ENCODE results near the gene NPIPA2. TPM values are rescaled to one million over a fixed set of nuclear protein-coding genes. Genes with fewer than 3 reads are reported as not detected.
"Not testable (repeated sequence)": the region's sequence is repeated elsewhere in the genome, so short reads cannot be mapped to it uniquely, and the experiment has no call there.

Gene NPIPA2
- total RNA-seq = 1 to 10 TPM; 1.9 to 3.2 (median 2.4) TPM
- total RNA-seq (2013) = 1.1 TPM
- total RNA-seq = 0 to 0.17 (median 0) reads per million in 29 experiments

DNA sequence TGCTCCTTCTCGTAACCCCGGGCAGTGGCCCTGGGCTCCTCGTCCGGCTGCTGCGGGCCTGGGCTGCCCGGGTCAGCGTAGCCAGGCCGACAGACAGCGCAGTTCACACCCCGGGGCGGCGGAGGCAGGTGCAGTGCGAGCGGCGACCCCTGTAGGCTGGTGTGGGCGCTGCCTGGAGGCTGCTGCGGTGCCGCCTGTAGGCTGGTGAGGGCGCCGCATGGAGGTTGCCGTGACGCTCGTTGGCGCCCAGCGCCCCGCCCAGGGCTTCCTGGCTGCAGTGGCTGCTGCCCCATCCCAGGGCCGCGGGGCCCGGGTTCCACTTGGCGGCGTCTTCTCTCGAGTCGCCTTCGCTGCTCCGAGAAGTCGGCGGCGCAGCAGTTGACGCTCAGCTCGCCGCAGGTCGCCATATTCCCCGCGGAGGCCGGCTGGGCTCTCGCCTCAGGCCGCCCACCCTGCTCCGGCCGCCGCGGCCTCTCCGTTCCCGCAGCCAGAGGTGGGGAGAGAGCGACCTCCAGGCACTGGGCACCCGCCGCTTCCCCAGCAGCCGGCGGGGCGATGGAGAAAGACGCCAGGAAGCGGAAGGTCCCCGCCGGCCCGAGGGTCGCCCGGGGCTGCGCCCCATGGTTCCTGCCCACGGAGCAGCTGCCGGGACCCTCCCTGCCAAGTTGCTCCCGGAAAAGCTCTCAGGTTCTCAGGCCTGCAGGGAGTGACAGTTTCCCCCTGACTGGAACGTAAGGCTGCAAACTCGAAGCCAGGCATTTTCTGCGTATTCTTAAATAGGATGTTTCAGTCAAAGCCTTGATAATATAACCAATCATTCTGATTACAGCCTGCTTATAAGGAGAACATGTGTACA, at the start of gene NPIPA2:
Gene NPIPA2 (plus strand): TSS at position 261 of the 856 bp plus-strand sequence. CDS start 5,533 bp downstream, outside the sequence.
- H3K4me3 ChIP-seq (ENCODE audit: control insufficient read depth in 1 of 2, extremely low read depth in 1 of 2, low read length in 1 of 2); H3K4me3 Mint-ChIP-seq; H3K27me3 Mint-ChIP-seq; H3K27ac Mint-ChIP-seq; CTCF ChIA-PET; H3K9me3 ChIP-seq; H3K36me3 Mint-ChIP-seq; H3K4me1 ChIP-seq (ENCODE audit: control insufficient read depth in 1 of 2, extremely low read depth in 1 of 2, insufficient read depth in 2 of 2, low read length in 2 of 2); H3K27me3 ChIP-seq (replicated peaks in 1 of 2; ENCODE audit: control insufficient read depth in 2 of 2, extremely low read depth in 1 of 2, insufficient read depth in 2 of 2, low read length in 1 of 2); H3K9me3 Mint-ChIP-seq; H3K27ac ChIP-seq (ENCODE audit: low read length); H3K4me1 Mint-ChIP-seq; H3K36me3 ChIP-seq (ENCODE audit: control insufficient read depth in 2 of 2, extremely low read depth in 1 of 2, insufficient read depth in 1 of 2, low read length in 1 of 2); DNase-seq; POLR2A ChIA-PET: not testable (repeated sequence)
- no CpG with 5 or more reads among the region's 73 CpGs for WGBS (ENCODE audit: insufficient coverage)
- peak; percentile 99 to 100 (median 100) for ATAC-seq (replicated peaks in 1 of 4)

DNA sequence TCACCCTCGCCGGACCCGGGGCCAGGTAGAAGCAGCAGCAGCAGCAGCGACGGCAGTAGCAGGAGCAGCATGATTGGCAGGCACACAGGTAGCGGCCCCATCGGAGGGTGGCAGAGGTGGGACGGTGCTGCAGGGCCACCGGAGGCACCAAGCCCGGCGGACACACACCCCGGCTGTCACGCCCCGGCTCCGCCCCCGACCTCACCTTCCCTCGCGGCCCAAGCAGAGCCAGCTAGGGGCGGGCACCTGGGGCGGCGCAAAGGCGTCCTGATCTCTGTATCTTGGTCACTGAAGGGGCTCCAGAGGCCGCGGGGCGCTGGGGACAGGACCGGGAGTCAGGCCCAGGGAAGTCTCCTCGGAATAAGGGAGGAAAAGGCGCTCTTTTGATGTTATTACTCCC, 48.2 kb upstream of the NPIPA2 start, which contains the start of gene PLA2G10:
Gene PLA2G10 (minus strand): TSS at position 180 of the 400 bp plus-strand sequence. CDS start 79 bp downstream, at position 101.
- H3K27ac Mint-ChIP-seq; H3K4me1 Mint-ChIP-seq; ATAC-seq (replicated peaks in 1 of 4); H3K9me3 Mint-ChIP-seq; H3K4me3 ChIP-seq (ENCODE audit: control insufficient read depth in 1 of 2, extremely low read depth in 1 of 2, low read length in 1 of 2); H3K4me3 Mint-ChIP-seq; H3K27me3 Mint-ChIP-seq; H3K4me1 ChIP-seq (ENCODE audit: control insufficient read depth in 1 of 2, extremely low read depth in 1 of 2, insufficient read depth in 2 of 2, low read length in 2 of 2); H3K9me3 ChIP-seq; POLR2A ChIA-PET; H3K27ac ChIP-seq (ENCODE audit: low read length); H3K36me3 Mint-ChIP-seq; CTCF ChIA-PET; H3K36me3 ChIP-seq (ENCODE audit: control insufficient read depth in 2 of 2, extremely low read depth in 1 of 2, insufficient read depth in 1 of 2, low read length in 1 of 2); H3K27me3 ChIP-seq (replicated peaks in 1 of 2; ENCODE audit: control insufficient read depth in 2 of 2, extremely low read depth in 1 of 2, insufficient read depth in 2 of 2, low read length in 1 of 2); DNase-seq: not testable (repeated sequence)
- no CpG with 5 or more reads among the region's 28 CpGs for WGBS (ENCODE audit: insufficient coverage)

DNA sequence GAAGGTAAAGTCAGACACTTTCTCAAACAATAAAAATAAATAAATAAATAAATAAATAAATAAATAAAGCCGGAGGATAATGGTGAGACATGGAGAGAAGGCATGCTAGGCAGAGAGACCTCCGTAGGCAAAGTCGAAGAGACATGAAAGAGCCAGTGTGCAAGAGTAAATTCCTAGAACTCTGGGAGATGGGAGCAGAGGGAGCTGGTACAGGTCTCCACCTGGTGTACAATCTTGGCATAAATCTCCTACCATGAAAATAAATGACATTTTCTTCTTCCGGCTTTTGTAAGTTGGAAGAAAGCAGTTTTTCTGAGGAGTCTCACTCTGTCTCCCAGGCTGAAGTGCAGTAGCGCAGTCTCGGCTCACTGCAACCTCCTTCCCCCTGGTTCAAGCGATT, 40.5 kb upstream of the NPIPA2 start:
- H3K9me3 ChIP-seq; H3K4me3 ChIP-seq (ENCODE audit: control insufficient read depth in 1 of 2, extremely low read depth in 1 of 2, low read length in 1 of 2); H3K27ac ChIP-seq (ENCODE audit: low read length); POLR2A ChIA-PET; H3K27ac Mint-ChIP-seq; H3K9me3 Mint-ChIP-seq; H3K4me1 ChIP-seq (ENCODE audit: control insufficient read depth in 1 of 2, extremely low read depth in 1 of 2, insufficient read depth in 2 of 2, low read length in 2 of 2); H3K4me1 Mint-ChIP-seq; ATAC-seq (replicated peaks in 1 of 4); H3K27me3 ChIP-seq (replicated peaks in 1 of 2; ENCODE audit: control insufficient read depth in 2 of 2, extremely low read depth in 1 of 2, insufficient read depth in 2 of 2, low read length in 1 of 2); H3K36me3 ChIP-seq (ENCODE audit: control insufficient read depth in 2 of 2, extremely low read depth in 1 of 2, insufficient read depth in 1 of 2, low read length in 1 of 2); H3K27me3 Mint-ChIP-seq; DNase-seq; H3K4me3 Mint-ChIP-seq; CTCF ChIA-PET; H3K36me3 Mint-ChIP-seq: not testable (repeated sequence)
- WGBS (ENCODE audit: insufficient coverage) = no CpG with 5 or more reads among the region's 7 CpGs

DNA sequence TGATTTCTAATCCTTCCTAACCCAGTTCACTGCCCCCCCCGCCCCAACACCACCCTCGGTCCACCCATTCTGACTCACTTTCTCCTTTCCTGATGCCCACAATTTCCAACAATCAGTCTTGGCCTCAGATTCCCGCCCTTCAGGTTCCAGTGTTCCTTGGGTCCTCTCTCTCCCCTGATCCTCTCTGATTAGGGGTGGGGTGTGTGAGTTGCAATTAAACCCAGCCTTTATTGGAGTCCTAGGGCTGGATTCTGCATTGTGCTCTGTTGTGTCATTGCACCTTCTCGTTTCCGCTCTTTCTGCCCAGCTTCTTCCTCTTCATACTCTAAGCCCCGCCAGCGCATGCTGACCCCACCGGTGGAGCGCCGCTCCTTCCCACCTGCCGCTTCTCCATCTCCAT, 39.7 kb upstream of the NPIPA2 start:
- H3K27me3 Mint-ChIP-seq; H3K4me3 ChIP-seq (ENCODE audit: control insufficient read depth in 1 of 2, extremely low read depth in 1 of 2, low read length in 1 of 2); H3K27ac ChIP-seq (ENCODE audit: low read length); DNase-seq; CTCF ChIA-PET; H3K36me3 ChIP-seq (ENCODE audit: control insufficient read depth in 2 of 2, extremely low read depth in 1 of 2, insufficient read depth in 1 of 2, low read length in 1 of 2); H3K27ac Mint-ChIP-seq; H3K27me3 ChIP-seq (replicated peaks in 1 of 2; ENCODE audit: control insufficient read depth in 2 of 2, extremely low read depth in 1 of 2, insufficient read depth in 2 of 2, low read length in 1 of 2); H3K36me3 Mint-ChIP-seq; H3K4me3 Mint-ChIP-seq; H3K9me3 ChIP-seq; POLR2A ChIA-PET; H3K4me1 ChIP-seq (ENCODE audit: control insufficient read depth in 1 of 2, extremely low read depth in 1 of 2, insufficient read depth in 2 of 2, low read length in 2 of 2); H3K4me1 Mint-ChIP-seq; H3K9me3 Mint-ChIP-seq: not testable (repeated sequence)
- WGBS (ENCODE audit: insufficient coverage) = no CpG with 5 or more reads among the region's 11 CpGs
- ATAC-seq (replicated peaks in 1 of 4) = peak in 1 of 4 experiments; percentile 1

DNA sequence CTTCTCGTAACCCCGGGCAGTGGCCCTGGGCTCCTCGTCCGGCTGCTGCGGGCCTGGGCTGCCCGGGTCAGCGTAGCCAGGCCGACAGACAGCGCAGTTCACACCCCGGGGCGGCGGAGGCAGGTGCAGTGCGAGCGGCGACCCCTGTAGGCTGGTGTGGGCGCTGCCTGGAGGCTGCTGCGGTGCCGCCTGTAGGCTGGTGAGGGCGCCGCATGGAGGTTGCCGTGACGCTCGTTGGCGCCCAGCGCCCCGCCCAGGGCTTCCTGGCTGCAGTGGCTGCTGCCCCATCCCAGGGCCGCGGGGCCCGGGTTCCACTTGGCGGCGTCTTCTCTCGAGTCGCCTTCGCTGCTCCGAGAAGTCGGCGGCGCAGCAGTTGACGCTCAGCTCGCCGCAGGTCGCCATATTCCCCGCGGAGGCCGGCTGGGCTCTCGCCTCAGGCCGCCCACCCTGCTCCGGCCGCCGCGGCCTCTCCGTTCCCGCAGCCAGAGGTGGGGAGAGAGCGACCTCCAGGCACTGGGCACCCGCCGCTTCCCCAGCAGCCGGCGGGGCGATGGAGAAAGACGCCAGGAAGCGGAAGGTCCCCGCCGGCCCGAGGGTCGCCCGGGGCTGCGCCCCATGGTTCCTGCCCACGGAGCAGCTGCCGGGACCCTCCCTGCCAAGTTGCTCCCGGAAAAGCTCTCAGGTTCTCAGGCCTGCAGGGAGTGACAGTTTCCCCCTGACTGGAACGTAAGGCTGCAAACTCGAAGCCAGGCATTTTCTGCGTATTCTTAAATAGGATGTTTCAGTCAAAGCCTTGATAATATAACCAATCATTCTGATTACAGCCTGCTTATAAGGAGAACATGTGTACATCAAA, 38.9 kb upstream of the NPIPA2 start, which contains the start of gene NPIPA3:
Gene NPIPA3 (plus strand): TSS at position 256 of the 856 bp plus-strand sequence. CDS start 5,533 bp downstream, outside the sequence.
- H3K4me1 Mint-ChIP-seq; H3K36me3 Mint-ChIP-seq; H3K9me3 Mint-ChIP-seq; H3K9me3 ChIP-seq; H3K4me3 ChIP-seq (ENCODE audit: control insufficient read depth in 1 of 2, extremely low read depth in 1 of 2, low read length in 1 of 2); H3K27me3 ChIP-seq (replicated peaks in 1 of 2; ENCODE audit: control insufficient read depth in 2 of 2, extremely low read depth in 1 of 2, insufficient read depth in 2 of 2, low read length in 1 of 2); POLR2A ChIA-PET; CTCF ChIA-PET; H3K36me3 ChIP-seq (ENCODE audit: control insufficient read depth in 2 of 2, extremely low read depth in 1 of 2, insufficient read depth in 1 of 2, low read length in 1 of 2); H3K27ac ChIP-seq (ENCODE audit: low read length); H3K27me3 Mint-ChIP-seq; H3K4me1 ChIP-seq (ENCODE audit: control insufficient read depth in 1 of 2, extremely low read depth in 1 of 2, insufficient read depth in 2 of 2, low read length in 2 of 2); H3K4me3 Mint-ChIP-seq; DNase-seq; H3K27ac Mint-ChIP-seq: not testable (repeated sequence)
- ATAC-seq (replicated peaks in 1 of 4) = peak; percentile 100
- no CpG with 5 or more reads among the region's 73 CpGs for WGBS (ENCODE audit: insufficient coverage)

DNA sequence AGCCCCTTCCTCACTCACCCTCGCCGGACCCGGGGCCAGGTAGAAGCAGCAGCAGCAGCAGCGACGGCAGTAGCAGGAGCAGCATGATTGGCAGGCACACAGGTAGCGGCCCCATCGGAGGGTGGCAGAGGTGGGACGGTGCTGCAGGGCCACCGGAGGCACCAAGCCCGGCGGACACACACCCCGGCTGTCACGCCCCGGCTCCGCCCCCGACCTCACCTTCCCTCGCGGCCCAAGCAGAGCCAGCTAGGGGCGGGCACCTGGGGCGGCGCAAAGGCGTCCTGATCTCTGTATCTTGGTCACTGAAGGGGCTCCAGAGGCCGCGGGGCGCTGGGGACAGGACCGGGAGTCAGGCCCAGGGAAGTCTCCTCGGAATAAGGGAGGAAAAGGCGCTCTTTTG, 9.1 kb upstream of the NPIPA2 start:
- ATAC-seq (replicated peaks in 1 of 4); H3K4me1 ChIP-seq (ENCODE audit: control insufficient read depth in 1 of 2, extremely low read depth in 1 of 2, insufficient read depth in 2 of 2, low read length in 2 of 2); DNase-seq; H3K36me3 ChIP-seq (ENCODE audit: control insufficient read depth in 2 of 2, extremely low read depth in 1 of 2, insufficient read depth in 1 of 2, low read length in 1 of 2); H3K27ac ChIP-seq (ENCODE audit: low read length); CTCF ChIA-PET; POLR2A ChIA-PET; H3K27ac Mint-ChIP-seq; H3K4me3 Mint-ChIP-seq; H3K27me3 Mint-ChIP-seq; H3K9me3 ChIP-seq; H3K27me3 ChIP-seq (replicated peaks in 1 of 2; ENCODE audit: control insufficient read depth in 2 of 2, extremely low read depth in 1 of 2, insufficient read depth in 2 of 2, low read length in 1 of 2); H3K4me3 ChIP-seq (ENCODE audit: control insufficient read depth in 1 of 2, extremely low read depth in 1 of 2, low read length in 1 of 2); H3K36me3 Mint-ChIP-seq; H3K4me1 Mint-ChIP-seq; H3K9me3 Mint-ChIP-seq: not testable (repeated sequence)
- WGBS (ENCODE audit: insufficient coverage) = no CpG with 5 or more reads among the region's 28 CpGs

Measured in T-cell (primary cell).